AG08396 (cell line): ENCODE measurements around the gene MACROD2.
"Not testable (repeated sequence)": the region's sequence is repeated elsewhere in the genome, so short reads cannot be mapped to it uniquely, and the experiment has no call there.

Experiments
- DNase-seq: peaks from one replicate; pipeline ENCODE4 v3.0.0; 2012; ENCODE audit warnings: low spot score, mixed read lengths

Gene MACROD2

DNA sequence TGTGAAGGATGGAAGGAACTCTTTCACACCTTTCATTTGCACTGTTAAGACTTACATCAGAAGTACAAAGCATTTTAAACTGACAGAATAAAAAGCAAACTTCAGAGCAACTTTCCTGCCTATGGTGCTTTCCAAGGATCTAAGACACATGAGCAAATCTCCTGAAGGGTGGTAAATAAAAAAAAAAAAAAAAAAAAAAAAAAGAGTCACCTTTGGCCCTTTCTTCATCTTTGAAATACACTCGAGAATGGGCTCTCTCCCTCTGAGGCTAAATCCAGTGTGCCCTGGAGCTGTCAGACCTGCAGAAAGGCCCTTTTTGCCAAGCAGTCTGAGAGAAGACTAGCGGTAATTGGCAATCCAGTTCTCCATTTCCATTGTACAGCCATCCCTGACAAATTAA is 1455.9 kb downstream of the MACROD2 start:
- no peak for DNase-seq

DNA sequence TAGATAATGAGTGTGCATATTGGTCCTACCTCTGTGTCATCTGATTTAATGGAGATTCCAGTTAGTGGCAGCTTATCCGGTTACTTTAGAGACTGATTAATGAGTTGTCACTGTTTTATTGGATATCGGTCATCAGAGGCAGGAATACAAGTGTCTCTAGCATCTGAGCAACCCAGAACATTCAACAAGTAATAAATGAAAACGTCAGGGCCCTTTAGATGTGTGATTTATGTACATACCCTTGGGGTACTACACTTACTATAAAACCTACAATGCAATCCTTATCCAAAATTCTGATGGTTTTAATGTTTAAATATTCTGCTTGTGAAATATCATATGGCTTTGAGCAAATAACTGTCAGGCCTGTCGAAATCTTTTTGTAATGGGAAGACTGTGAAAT is 1460.0 kb downstream of the MACROD2 start:
- DNase-seq: no peak

DNA sequence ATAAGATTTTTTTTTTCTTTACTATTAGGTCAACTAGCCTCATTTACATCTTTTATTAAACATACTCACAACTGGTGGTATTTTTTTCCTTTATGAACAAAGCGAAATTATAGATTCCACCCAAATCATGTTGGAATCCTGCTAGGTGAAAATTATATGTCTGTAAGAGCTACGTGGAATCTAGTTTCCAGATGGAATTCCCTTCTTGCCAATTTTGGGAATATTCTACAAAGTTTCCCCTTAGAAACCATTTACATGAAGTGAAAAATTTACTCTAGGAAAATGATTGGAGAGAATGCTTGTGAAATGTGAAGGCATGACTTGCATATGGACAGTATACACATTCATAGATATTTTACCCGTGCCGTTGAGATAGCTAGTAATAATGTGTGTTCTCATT is 1466.6 kb downstream of the MACROD2 start:
- no peak for DNase-seq

DNA sequence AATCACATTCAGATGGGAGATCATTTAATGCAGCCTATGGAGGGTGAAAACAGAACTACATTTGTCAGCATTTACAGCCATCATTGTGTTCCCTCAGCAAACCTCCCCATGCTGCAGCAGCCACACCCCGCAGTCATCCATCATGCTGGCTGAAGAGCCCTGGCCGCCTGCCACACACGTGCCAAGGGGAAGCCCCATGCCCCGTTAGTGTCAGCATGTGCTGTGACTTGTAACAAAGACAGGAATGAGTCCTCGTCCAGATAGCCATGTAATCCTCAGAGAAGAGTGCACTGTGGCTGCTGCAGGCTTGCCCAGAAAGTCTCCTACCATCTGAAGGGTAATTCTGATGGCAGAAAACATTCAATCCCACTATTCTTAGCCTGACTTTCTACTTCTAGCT is 1480.2 kb downstream of the MACROD2 start:
- DNase-seq: no peak

DNA sequence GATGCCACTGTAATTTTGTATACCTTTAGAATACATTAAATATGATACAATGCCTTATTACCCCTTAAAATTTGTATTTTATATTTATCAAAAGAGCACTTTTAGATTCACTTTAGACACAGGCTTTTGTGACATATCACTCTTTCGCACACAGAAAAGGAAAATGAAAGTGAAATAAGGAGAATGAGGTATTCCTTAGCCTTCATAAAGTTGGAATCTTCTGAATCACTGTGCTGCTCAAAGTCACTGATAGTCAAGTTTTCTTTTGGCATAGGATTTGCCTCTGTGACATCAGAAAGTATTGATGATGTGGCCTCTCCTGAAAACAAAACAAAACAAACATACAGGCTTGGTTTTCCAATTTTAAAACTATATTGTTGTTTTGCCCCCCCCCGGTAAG is 1480.9 kb downstream of the MACROD2 start:
- no peak for DNase-seq

DNA sequence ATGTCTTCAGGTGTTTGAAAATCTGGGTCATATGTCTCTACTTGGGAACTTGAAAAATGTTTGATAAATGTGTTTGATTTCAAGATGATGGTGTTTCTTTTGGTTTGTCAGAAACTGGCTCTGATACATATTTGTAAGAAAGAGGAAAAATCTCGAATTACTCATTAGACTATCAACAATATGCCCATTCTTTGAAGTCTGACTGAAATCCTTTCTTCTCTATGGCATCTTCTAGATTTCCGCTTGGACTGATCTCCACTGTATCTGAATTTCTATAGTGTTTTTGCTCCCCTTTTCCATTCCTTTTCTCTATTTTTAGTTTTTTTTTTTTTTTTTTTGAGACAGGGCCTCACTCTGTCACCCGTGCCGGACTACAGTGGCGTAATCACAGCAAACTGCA is 1481.5 kb downstream of the MACROD2 start:
- no peak for DNase-seq

DNA sequence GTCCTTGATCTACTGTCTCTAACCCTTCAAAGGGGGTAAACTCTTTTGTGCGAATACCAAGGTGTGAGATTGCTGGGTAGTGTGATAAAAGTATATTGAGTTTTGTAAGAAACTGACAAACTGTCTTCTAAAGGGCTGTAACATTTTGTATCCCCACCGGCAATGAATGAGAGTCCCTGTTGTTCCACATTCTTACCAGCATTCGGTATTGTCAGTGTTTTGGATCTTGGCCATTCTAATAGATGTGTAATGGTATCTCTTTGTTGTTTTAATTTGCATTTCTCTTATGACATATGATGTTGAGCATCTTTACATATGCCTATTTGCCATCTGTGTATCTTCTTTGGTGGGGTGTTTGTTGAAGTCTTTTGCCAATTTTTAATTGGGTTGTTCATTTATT is 1487.2 kb downstream of the MACROD2 start:
- no peak for DNase-seq

DNA sequence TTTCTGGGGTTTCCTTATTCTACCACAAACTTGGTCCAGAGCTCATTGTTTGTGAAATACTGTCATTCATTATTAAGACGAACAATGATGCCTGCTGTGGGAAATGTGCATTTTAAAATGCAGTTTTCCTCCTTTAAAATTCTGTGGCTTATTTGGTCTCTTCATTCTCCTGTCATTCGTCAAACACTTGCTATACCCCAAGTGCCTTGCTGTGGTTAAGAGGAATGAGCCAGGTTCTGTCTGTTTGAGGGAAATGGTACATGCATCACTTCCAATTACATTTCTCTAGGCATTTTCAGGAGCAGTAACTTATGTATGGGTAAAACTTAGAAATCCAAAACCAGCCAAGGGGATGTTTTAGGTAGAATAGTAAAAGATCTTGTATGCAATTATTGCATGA is 1490.2 kb downstream of the MACROD2 start:
- no peak for DNase-seq

DNA sequence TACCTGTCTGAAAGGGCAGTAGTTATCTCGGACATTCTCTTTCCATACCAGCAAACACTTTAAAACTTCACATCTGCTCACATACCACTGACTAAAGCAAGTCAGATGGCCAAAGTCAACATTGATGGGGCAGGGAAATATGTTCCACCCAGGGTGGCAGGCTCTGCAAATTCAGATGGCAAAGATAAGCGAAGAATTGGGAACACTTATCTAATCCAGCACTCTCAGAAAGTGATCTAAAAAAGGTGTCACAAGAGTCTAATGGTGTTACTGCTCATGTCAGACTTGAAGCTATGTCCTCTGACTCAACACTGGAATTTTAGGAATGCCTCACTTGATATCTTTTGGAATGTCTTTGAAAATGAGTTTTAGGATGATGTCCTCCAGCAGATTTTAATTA is 1491.7 kb downstream of the MACROD2 start:
- no peak for DNase-seq

DNA sequence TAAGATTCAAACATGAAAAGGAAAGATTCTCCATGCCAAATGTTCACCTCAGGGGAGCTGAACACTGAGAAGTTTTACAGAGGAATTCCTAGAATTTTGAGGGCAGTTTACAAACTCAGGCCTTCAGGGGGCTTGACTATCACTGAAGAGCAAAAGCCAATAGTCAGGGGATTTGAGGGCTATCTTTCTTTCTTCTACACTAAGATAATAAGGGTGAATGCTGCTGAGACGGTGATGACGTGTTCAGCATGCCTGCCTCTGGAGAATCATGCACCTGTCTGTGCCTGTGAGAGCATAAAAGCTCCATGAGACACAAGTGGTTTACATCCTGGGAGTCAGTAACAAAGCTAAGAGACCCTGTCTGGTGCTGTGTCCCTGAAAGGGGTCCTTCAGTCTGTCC is 1492.4 kb downstream of the MACROD2 start:
- no peak for DNase-seq

DNA sequence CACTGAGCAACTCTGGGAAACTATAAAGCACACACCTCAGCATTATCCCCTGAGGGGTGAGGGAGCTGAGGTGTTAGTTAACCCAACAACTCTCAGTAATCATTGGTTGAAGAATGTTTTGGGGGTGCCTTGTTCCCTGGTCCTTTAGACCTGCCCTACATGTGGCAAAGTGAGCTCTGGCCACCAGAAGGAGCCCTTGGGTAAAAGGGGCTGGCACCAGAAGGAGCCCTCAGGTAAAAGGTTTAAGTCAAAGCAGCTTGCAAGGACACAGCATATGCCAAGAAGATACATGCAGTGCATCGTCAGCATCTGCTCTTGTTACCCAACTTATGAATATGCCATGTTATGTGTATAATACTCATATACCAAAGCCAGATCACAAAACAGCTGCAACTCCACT is 1496.3 kb downstream of the MACROD2 start:
- no peak for DNase-seq

DNA sequence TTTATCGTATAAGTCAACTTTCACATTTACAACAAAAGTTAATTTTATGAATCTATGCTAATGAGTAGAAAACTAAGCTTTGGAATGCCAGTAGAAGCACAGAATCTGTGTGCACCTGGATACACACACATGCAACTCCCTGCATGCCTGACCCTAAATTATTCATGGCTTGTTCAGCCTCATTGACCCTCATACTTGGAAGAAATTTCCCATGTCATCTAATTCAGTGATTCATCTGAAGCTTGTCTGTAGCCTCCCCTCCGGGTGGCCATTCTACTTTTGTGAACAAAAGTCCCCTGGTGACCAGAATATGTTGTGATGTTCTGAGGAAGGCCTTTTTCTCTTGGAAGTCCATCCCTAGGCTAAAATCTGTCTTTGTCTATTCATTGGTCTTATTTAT is 1499.5 kb downstream of the MACROD2 start:
- DNase-seq: no peak

DNA sequence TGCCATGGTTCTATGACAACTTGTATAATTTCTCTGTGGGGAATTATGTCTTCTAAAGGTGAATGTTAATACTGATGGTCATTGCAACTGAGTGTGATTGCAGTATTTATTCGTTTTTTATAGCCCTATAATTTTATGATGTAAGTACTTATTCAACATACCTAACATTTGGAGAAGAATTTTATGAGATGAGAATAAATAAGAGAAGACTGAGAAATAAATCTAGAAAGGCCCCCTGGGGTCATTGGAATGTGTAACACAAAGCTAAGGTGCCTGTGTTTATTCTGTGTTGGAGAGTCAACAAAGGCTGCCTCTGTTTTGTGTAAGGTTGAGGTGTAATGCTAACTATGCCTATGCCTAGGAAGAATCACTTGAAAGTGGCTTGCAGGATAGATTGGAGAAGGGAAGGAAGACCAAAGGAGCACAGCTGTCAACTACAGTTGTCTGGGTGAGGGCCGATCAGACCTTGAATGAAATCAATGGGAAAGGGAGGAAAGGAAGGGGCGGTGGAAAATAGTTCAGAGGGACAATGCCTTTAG is 1501.3 kb downstream of the MACROD2 start:
- DNase-seq: no peak

DNA sequence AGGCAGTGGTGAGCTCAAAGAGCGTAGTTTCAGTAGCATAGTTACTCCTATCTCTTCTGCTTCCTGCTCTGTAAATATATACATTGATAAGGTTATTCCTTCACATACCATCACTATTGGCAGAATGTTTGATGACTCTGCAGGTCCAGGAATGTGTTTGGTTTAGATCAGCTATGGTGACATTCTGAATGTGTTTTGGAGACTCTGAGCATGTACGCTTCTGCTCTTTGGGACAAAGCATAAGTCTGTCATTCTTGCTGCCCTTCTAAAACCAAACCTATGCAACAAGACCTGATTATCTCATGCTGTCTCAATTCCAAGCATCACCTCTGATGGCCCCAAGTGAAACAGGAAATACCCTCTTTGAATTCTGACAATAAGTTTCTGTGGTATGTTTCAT is 1503.6 kb downstream of the MACROD2 start:
- no peak for DNase-seq

DNA sequence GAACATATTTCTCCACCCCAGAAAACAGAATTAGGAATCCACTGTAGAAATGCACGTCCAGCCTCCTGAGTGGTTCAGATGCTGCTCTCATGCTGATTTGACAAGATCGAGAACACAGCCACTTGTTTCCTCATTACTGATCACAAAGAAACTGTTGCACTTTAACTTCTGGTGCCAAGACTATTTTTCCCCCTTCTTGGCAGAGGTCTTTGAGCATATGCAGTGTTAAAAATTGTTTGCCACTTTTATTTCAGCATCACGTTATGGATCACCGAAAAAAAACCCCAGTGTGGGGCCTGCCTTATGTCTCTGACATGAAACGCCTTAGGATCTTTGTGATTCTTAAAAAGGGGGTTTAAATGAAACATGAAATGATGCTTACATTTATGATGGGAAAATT is 1511.0 kb downstream of the MACROD2 start:
- no peak for DNase-seq

DNA sequence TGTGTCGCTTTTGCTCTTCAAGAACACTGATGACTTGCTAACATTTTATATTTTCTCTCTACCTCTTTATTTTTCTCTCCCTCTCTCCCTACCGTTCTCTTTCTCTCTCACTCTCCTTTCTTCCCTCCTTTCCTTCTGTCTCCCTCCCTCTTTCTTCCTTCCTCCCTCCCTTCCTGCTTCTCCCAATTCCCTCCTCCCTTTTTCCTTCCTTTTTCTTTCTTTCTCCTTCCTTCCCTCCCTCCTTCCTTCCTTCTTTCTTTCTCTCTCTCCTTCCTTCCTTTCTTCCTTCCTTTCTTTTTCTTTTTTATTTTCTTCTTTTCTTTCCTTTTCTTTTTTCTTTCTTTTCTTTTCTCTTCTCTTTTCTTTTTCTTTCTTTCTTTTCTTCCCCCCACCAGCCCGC is 1511.8 kb downstream of the MACROD2 start:
- no peak for DNase-seq

DNA sequence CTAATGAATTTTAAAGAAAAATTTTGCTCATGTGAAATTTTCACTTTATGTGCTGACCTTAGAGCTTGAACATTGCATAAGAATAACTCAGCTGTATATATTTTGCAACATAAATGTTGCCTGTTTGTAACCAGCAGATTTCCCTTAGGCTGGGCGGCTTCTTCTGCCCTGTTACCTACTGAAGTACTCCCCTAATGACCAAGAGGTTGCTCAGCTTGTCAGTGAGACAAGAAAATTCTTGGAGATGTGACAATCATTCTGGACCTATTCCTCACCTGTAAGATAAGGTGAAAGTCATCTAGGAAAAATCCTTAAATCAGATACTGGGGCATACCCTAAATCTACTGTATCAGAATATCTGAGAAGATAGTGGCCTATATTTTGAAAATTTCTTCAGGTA is 1516.2 kb downstream of the MACROD2 start:
- DNase-seq: no peak

DNA sequence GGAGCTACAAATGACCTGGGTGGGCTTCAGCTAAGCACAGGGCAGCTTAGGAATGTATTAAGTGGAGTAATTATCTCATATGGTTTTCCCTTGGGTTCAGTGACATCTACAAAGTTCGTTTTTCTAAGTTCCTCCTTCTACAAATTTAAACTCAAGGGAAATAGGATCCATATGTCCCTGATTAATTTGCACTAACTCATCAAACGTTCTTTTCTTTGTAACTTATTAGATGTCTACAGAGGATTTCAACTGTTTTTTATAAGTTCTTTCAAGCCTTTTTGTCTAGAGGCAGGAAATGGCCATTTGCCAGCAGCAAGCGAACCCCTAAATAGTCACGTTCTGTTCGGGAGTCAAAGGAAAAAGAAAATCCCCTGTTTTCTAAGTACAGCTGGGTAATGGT is 1517.6 kb downstream of the MACROD2 start:
- DNase-seq: no peak

DNA sequence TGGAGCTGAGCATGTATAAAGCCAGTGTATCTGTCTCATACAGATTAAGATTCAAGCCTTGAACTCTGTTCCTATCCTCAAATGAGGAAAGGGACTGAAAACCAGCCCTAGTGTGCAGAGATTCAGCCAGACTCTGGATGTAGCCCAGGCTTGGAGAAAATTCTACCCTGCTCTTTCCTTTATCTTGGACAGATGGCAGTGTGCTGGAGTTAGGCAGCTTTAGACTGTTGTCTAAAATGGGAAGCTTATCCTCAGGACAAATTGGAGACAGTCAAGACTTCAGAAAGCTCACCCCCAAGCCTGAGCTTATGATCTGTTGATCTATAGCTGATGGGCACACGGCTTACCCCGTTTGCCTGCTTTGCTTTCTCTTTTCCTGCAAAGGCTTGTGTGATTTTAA is 1520.4 kb downstream of the MACROD2 start:
- DNase-seq: no peak

DNA sequence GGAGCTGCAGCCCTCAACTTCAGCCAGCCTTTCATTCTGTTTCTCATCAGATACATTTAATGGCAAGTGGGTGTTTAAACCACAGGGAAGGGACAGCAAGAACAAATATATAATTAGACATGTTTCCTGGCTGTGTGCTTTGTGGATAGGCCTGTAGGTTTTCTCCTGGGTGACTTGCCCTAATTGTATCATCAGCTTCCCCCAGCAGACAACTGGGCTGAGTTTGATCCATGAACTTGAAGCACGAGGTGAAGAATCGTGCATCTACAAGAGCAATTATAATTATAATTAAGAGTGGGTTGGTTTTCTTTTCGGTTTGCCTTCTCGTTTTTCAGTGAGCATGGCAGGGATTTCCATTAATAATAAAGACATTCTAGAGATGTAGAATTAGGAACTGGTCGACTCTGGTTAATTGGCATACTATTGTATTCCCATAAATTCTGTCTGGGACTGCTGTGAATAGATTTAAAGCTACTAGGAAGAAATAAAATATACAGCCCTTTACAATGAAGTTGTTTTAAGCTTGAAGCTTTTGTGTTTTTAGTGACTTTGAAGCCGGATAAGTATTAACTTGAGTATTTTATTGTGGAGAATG is 1525.7 kb downstream of the MACROD2 start:
- no peak for DNase-seq

DNA sequence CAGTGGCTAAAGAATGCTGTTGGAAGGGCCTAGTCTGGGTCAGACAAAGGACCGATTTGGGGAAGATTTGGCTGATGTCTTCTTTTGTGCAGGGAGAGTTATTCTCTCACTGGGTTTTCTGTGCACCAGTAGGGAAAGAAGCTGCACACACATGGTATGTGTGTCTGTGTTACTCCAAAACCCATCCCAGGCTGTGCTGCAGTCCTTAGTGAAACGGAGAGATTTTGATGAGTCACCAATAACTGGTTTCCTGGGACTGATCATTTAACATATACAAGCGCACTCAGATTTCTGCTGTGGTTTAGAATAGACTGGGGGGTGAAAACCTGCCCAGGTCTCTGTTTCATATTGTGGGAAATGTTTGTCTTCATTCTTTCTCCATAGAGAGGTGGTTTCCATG is 1528.1 kb downstream of the MACROD2 start:
- DNase-seq: no peak

DNA sequence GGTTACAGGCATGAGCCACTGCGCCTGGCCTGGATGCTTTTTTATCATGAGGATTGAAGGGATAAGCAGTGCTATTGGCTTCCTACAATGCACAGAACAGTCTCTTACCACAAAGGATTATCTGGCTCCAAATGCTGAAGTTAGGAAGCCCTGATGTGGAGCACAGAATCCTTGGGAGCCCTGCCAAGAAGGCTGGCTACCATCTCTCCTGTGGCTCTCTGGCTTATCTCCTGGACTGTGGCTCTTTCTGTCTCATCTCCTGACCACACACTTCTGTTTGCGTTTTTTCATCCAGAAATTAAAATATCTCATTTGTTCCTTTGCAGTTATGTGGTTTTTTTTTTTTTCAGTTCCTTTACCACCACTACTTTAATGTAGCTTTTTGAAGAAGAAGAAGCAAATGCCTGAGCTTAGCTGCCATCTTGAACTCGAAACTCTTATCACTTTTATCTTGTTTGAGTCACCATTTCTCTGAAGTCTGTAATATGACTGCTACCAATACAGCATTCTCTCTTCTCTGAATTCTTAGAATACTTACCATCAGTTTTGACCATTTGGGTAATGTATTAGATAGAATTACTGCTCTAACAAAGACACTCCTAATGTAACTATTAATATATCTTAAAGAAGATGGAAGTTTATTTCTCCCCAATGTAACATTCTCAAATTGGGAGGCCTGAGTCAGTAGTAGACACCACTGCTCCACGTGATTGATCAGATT is 1533.2 kb downstream of the MACROD2 start:
- no peak for DNase-seq

DNA sequence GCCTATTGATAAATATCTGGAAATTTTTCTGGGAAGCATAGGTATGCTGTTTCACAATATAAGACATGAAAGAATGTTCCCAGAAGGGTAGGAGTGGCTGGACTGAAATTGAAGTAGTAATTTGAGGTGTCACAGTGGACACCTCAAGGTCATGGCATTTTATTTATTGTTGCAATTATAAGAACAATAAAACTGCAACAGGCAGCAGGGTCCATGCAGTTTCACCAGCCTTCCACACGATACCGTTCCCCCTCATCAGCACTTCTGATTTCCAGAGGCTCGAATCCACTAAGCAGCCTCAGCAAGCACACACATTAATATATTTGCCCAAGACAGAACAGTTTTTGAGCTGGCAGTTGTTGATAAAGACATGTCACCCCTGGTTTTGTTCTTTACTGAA is 1540.5 kb downstream of the MACROD2 start:
- DNase-seq: no peak

DNA sequence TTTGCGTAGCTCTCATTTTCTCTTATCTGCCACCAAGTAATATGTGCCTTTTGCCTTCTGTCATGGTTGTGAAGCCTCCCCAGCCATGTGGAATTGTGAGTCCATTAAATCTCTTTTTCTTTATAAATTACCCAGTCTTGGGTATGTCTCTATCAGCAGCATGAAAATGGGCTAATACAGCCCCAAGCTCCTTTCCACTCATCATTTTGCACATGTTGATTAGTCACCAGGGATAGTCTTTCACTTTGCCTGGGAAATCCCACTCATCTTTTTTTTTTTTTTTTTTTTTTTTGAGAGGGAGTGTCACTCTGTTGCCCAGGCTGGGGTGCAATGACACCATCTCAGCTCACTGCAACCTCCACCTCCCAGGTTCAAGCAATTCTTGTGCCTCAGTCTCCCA is 1541.9 kb downstream of the MACROD2 start:
- not testable (repeated sequence) for DNase-seq
